ENCODE measurements around the gene GUCA1A.
"Not testable (repeated sequence)": the region's sequence is repeated elsewhere in the genome, so short reads cannot be mapped to it uniquely, and the experiment has no call there.

Gene GUCA1A

DNA sequence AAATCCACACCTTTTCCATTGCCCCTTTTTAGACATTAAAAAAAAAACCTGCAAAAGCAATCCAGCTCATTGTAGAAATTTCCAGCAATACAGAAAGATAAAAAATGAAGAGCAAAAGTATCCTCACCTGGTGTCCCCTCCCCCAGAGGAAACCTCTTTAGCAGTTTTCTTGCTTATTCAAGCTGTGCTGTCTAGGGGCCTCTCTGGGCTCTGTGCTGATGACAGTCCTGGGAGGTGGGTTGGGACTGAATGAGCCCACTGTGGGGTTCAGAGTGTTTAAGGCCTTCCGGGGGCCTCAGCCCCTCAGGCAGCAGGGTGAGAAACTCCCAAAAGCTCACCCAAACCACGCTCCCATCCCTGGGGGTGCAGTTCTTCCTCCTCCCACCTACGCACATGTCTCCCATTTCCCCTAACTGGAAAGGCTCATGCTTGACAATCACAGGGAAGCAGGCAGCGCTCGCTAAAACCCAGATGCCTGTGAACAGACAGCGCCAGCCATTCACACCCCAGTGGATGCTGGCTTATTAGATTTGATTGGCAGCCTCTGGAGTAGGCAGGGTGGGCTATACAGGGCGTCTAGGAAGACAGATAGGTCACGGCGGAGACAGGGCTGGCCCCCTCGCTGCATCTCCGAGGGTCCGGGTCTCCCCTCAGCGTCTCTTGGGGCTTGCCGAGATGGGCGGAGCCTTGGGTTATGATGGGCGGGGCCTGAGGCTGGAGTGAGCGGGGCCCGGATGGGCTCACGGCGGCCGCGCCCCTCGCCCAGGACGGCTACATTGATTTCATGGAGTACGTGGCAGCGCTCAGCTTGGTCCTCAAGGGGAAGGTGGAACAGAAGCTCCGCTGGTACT, 4.6 kb downstream of the GUCA1A start:
- no peak for DNase-seq

DNA sequence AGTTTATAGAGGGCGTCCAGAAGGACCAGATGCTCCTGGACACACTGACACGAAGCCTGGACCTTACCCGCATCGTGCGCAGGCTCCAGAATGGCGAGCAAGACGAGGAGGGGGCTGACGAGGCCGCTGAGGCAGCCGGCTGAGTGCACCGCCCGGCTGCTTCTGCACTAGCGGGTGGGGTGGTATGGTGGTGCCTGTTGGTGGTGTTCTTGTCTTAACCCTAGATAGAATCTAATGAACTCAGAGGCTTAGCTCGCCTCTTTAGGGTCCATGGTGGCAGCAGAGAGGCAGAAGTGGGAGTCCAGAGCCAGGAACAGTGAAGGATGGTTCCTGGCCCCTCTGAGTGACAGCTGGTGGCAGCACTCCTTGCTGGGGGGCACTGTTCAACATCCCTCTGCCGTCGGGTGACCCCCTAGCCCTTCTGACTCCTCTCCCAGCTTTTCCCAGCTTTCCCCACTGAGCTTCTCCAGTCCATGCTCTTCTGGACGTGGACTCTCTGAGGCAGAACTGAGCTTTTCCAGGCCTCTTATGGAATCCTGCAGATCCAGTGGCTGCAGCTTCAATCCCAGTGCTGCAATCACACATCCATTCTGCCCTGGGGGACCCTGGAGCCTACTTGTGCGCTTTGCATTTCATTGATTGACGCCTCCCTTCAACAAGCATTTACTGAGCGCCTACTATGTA, 6.2 kb downstream of the GUCA1A start:
- no peak for DNase-seq

DNA sequence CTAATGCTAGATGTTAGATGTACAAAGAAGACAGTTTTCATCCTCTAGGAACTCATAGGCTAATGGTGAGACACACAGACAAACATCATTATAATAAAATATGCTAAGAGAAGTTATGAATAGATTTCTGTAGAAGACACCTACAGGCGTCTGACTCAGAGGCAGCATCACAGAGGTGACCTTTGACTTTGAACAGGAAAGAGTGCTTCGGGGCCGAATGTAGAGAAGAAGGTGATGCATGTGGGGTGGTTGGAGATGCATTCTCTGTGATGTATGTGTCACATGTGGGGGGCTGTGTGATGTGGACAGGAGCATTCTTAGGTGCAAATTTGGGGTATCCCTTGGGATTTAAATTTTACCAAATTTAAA, 6.8 kb downstream of the GUCA1A start:
- DNase-seq: no peak

DNA sequence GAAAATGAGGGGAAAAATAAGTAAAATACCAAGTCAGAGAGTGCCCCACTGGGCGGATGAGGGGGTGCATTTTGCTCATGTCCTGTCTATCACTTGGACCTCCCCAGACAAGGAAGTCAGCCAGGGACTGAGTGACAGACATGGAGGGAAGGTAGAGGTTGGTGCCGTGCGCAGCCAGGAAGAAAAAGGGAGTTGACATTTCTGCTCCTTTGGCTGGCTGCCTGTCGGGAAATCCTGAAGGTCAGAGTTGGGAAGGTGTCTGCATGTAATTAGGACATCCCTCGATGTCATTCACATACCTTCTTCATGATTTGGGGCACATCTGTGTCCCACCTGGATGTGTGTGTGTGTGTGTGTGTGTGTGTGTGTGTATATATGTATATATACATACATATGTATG, 8.9 kb downstream of the GUCA1A start:
- DNase-seq: no peak

DNA sequence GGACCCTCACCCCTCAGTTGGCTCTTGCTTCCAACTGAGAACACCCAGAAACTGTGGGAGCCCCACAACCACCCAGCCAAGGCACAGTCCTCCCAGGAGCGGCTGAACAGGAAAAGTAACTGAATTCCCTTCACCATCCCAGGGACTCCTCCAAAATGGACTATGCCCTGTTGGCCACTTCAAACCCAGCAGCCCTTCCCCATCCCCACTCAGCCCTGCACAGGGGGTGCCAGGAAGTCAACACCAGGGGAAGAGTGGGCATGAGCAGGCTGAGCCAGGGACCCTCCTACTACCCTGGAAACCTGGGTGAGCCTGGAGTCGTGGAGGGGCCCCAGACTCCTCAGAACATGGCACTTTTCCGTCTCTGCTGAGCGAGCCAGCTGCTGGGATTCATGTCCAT, 11.3 kb downstream of the GUCA1A start:
- no peak for DNase-seq

DNA sequence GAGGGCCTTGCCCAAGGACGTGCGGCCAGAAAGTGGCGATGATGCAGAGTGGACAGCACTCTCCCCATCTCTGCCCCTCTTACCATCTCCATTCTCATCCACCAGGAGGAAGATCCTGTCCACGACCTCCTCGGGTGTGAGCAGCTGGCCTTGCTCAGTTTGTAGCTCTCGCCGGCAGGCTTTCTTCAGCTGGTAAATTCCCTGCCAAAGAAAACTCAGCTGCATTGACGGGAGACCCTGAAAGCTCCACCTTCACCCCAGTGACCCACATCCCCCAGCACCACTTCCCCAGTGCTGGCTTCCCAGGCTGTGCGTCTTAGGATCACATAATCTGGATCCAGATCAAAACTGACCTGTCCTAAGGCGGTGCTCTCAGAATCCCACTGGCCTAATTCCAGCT, 12.4 kb downstream of the GUCA1A start:
- DNase-seq: no peak

DNA sequence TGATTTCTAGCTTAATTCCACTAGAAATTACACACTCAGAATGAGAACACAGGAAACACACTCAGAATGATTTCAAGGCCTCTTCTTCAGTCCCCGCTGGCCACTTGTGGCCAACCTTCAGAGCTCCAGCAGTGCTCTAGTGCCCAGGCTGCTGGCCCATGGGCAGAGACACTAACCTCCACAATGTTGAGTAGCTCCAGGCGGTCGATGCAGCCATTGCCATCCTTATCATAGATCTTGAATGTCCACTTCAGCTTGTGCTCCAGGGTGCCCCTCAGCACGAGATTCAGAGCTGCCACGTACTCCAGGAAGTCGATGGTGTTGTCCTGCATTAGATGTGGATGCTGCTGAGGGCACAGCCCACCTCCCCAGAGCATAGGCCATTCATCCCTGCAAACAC, 15.2 kb downstream of the GUCA1A start:
- DNase-seq: no peak

DNA sequence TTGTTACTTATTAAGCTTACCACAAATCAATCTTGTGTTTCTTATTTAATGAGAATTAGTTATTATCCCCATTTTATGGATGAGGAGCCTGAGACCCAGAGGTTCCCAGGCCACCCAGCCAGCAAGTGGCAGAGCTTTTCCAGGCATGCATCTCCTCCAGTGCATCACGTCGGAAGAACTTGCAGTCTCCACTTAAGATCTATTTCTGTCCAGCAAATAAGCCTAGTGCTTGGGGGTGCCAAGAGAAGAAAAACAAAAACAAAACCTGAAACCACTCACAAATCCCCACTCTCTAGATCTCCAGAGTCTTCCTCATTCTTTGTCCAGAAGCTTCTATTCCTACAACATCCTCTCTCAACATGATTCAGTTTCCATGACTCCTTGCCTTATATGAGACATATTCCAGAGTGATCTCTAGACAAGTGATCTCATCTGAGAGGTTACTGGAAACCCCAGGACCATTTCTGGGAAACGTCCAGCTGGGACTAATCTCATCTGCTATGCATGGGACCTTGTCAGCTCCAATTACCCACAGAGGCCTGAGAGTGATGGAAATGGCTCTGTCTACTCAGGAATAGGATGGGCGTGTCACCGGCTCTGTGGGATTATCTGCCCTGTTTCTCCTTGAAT, 17.5 kb downstream of the GUCA1A start:
- DNase-seq: no peak

DNA sequence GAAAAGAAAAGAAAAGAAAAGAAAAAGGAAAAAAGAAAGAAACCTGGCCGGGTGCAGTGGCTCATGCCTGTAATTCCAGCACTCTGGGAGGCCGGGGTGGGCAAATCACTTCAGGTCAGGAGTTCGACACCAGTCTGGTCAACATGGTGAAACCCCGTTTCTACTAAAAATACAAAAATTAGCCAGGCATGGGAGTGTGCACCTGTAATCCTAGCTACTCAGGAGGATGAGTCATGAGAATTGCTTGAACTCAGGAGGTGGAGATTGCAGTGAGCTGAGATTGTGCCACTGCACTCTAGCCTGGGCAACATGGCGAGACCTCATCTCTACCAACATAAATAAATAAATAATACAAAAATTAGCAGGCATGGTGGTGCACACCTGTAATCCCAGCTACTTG, 19.2 kb downstream of the GUCA1A start:
- not testable (repeated sequence) for DNase-seq

DNA sequence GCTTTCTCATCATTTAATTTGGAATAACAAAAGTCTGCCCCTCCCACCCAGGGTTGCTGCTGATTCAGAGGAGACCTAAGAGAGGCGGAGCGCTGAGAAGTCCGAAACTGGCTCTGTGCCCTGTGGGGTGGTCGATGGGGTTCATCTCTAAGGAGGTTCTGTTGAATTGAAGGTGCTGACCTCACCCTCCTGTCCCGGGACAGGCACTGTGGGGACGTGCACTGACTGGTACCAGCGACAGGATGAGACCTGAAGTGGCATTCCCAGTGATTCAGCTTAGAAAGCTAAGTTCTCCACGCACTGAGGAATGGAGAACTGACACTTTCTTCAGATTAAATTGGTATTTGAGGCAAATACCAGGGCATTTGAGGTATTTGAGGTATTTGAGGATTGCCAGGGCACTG, 20.3 kb downstream of the GUCA1A start:
- no peak for DNase-seq

DNA sequence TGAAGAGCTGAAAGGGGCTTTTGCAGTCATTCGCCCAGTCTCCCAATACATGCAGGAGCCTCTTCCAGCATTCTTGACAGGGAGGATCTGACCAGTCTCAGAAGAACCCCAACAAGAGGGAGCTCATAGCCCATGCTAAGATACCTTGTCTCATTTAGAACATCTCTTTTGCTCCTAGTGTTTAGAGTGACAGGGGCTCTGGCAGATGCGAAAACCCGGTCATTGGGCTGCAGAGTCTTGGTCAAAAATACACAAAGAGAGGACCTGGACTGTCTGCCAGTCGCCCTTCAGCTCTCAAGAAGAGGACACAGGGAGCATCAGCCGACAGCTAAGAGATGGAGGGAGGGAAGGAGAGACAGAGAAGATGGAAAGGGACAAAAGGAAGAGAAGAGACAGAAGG, 20.9 kb downstream of the GUCA1A start:
- DNase-seq: no peak

DNA sequence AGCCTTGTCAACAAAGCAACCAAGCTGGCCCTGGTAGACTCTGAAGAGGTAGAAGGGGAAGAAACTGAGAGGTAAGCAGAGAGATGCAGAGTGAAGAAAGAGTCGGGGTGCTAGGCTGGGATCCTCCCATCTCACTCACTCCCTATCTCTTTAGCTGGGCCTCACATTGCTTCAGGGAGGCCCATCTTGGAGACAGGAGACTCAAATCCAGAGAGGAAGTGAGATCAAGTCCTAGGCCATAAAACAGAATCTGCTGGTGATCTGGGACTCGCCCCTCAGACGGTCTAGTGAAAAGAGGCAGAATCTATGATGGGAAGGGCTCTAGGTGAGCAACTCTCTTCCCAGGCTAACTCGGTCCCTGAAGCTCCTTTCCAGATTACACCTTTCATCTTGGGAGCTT, 22.3 kb downstream of the GUCA1A start:
- DNase-seq: no peak

DNA sequence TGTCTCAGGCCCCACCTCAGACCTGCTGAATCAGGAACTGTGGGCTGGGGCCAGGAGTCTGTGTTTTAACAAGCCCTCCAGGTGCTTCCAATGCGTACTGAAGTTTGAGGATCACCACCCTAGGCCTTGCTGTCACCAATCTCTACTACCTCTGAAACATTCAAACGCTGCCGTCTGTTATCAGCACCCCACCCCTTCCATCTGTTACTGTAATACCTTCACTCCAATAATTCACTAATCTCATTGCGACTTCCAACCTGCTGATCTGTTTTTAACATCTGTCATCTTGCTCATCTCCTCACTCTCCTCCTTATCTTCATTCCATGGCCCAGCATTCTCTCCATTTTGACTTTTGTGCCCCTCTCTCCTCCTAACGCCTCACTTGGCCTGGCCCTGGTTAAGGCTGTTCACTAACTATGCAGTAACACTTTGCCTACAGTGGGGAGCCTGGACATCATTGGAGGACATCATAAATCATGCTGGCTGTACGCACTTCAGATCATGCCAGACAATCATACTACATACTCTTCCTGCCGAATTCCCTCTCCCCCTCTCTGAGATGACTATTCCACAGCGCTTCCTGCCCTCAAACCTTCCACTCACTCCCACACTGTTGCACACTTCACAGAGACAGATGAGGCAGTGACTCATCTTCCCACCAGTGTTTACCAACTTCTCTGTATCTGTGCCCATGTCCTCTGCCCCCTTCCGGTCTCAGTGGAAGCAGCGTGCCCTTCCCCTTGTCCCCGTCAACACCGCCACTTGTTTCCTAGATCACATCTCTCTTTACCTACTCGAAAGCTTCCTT, 24.6 kb downstream of the GUCA1A start:
- DNase-seq: no peak

DNA sequence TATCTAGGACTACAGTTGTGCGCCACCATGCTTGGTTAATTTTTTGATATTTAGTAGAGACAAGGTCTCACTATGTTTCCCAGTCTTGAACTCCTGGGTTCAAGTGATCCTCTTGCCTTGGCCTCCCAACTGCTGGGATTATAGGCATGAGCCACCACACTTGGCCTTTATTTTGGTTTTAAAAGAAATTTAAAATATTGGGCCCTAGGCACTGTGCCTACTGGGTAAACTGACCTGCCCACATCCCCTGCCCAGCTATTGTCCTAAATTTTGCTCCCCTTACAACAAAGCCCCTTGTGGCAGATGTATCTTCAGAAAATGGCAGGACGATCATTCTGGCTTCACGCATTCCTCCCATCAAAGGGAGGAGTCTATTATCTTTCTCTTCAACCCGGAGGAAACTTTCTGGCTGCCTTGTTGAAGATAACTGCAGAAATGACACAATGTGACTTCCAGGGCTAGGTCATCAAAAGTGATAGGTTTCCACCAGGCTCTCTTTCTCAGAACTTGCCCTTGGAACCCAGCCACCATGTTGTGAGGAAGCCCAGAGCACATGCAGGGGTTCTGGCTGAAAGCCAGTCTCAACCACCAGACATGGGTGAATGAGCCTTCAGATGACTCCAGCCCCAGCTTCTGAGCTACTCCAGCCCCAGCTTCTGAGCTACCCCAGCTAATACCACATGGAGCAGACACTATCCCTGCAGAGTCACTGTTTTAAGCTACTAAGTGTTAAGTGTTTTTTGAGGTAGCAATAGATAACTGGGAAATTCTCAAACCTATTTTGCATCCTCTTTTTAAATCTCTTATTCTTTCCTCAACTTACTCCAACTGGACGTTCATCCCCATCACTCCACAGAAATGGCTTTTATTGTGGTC, 26.2 kb downstream of the GUCA1A start:
- no peak for DNase-seq

DNA sequence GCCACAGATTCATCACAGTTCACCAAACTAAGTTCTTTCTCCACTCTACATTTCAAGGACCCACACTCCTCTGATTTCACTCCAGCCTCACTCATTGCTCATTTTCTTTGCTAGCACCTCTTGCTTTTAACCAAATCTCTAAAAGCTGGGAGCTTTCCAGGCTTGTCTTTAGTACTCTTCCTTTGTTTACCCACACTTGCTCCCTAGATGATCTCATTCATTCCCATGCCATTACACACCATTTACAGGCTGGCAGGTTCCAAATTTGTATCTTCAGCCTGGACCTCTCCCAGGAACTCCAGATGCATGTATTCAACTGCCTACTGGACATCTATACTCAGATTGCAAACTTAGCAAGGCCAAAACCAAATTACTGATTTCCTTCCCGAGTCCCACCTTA, 26.9 kb downstream of the GUCA1A start:
- DNase-seq: no peak

DNA sequence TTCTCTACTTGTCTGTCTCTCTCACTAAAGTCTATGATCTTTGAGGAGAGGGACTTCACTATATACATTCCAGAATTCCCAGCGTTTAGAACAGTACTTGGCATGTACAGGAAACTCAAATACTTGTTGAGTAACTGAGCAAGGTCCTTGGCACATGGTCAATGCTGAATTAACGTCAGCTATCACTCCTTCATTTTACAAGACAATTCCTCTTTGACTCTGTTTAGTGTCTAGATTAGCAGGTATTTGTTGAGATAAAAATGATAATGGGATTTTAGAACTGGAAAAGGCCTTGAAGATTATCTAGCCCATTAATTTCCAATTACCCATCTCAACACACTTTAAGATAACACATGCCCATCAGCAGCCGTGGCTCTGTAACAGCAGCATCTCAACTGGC, 28.2 kb downstream of the GUCA1A start:
- no peak for DNase-seq

DNA sequence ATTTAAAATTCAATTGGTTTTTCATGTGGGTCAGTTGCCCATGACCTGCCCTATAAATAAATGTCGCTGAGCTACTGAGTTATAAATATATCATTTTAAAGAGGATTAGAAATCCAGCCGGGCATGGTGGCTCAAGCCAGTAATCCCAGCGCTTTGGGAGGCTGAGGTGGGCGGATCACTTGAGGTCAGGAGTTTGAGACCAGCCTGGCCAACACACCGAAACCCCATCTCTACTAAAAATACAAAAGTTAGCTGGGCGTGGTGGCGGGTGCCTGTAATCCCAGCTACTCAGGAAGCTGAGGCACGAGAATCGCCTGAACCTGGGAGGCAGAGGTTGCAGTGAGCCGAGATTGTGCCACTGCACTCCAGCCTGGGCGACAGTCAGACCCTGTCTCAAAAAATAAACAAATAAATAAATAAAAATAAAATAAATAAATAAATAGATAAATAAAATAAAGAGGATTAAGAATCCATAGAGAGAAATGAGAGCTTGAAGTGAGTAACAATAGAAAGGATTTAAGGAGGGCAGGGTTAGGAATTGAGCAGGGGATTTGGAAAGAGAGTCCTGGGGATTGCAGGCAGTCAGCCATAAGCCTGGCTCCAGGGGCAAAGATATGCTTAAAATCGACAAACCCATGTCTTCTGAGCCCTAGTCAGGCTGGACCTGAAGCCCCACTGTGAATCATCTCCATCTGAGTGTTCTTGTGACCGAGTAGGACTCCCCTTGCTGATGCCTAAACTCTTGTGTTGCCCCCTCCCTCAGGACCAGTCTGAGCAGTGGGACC, 29.2 kb downstream of the GUCA1A start:
- DNase-seq: not testable (repeated sequence)

DNA sequence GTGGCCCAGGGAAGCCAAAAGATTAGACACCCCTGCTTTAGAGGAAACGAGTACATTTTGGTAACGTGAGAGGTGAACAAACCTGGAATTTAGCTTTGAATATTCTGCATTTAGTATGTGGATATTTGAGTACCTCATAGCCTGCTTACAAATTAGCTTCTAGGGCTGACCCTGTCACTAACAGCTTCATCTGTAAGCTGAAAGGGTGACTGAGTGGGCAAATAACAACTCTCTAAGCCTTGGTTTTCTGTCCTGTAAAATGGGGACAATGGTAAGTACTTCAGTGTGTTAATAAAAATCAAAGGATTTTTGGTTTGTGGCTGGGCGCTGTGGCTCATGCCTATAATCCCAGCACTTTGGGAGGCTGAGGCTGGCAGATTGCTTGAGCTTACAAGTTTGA, 30.0 kb downstream of the GUCA1A start:
- no peak for DNase-seq

DNA sequence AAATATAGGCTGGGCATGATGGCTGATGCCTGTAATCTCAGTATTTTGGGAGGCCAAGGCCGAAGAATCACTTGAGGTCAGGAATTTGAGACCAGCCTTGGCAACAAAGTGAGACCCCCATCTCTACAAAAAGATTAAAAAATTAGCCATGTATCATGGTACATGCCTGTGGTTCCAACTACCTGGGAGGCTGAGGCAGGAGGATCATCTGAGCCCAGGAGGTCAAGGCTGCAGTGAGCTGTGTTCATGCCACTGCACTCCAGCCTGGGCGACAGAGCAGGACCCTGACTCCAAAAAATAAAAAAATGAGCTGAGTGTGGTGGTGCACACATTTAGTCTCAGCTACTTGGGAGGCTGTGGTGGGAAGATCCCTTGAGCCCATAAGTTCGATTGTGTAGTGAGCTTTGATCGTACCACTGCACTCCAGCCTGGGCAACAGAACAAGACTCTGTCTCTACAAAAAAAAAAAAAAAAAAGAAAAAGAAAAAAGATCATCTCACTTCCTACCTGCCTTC, 31.7 kb downstream of the GUCA1A start:
- no peak for DNase-seq

DNA sequence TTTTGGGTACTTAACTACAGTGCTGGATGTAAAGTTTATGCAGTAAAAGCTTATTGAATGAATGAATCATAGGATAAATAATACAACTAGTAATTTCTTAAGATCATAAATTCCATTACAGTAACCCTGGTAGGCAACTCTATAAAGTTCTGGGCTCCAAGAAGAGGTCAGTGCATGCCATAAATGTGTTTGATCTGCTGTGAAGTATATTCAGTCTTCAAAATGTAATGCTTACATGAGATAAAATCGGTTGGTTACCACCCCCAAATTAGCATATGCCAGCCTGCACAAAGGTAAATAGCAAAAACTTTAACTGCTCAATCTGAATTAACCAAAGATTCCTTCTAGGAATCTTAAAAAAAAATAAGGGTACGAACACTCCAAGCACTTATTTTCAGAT, 34.4 kb downstream of the GUCA1A start:
- DNase-seq: not testable (repeated sequence)

DNA sequence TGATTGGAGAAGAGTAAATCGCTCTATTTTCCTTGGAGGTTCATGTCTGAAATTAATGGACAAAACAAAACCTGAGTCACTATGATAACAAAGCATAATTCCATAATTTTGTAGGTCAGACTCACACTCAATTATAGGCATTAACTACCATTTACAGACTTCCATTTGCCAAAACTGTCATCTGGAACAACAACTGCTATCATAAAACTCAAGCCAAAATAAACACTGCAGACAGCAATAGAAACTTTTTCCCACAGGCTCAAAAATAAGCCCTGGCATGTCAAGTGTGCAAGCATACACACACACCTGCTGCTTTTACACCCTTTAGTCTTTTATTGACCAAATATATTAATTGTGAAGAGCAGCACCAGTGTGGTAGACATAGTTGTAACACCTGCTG, 37.4 kb downstream of the GUCA1A start:
- DNase-seq: no peak
